Measurements from ENCODE around the gene LYPD1.

The LYPD1 gene

DNA sequence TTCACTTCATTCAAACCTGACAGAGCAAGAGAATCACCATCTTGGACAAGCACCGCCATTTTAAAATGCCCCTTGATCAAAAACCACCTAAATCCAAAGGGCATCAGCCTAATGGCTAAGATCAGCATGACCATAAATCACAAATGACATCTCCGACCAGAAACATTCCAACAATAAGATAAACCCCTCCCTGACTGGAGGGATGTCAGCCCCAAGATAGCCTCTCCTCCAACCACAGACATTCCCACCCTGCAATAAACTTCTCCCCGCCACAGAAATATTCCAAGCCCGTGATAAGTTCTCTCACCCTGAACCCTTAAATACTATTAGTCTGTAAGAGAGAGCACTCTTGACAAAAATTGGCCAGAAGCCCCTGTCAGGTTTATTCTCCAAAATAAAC is 21.6 kb upstream of the LYPD1 start:
- TF ChIP-seq TAF1 (IDR thresholded peaks at IDR 0.05; ENCODE audit: borderline replicate concordance, insufficient read depth, low read length) (no peak), POLR2AphosphoS5 (IDR thresholded peaks at IDR 0.05; ENCODE audit: low read depth, low read length) (no peak), FOXP2 (optimal IDR thresholded peaks at IDR 0.05; ENCODE audit: borderline replicate concordance, extremely low read depth, extremely low read length, insufficient read depth) (no peak), SIN3A (IDR thresholded peaks at IDR 0.05; ENCODE audit: borderline replicate concordance, insufficient read depth, low read length) (no peak)
- TF ChIP-seq, protein P1, sequence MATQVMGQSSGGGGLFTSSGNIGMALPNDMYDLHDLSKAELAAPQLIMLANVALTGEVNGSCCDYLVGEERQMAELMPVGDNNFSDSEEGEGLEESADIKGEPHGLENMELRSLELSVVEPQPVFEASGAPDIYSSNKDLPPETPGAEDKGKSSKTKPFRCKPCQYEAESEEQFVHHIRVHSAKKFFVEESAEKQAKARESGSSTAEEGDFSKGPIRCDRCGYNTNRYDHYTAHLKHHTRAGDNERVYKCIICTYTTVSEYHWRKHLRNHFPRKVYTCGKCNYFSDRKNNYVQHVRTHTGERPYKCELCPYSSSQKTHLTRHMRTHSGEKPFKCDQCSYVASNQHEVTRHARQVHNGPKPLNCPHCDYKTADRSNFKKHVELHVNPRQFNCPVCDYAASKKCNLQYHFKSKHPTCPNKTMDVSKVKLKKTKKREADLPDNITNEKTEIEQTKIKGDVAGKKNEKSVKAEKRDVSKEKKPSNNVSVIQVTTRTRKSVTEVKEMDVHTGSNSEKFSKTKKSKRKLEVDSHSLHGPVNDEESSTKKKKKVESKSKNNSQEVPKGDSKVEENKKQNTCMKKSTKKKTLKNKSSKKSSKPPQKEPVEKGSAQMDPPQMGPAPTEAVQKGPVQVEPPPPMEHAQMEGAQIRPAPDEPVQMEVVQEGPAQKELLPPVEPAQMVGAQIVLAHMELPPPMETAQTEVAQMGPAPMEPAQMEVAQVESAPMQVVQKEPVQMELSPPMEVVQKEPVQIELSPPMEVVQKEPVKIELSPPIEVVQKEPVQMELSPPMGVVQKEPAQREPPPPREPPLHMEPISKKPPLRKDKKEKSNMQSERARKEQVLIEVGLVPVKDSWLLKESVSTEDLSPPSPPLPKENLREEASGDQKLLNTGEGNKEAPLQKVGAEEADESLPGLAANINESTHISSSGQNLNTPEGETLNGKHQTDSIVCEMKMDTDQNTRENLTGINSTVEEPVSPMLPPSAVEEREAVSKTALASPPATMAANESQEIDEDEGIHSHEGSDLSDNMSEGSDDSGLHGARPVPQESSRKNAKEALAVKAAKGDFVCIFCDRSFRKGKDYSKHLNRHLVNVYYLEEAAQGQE (IDR thresholded peaks at IDR 0.05; ENCODE audit: insufficient read depth in 1 of 2, low read depth in 2 of 2, low read length in 2 of 2) = no peak

DNA sequence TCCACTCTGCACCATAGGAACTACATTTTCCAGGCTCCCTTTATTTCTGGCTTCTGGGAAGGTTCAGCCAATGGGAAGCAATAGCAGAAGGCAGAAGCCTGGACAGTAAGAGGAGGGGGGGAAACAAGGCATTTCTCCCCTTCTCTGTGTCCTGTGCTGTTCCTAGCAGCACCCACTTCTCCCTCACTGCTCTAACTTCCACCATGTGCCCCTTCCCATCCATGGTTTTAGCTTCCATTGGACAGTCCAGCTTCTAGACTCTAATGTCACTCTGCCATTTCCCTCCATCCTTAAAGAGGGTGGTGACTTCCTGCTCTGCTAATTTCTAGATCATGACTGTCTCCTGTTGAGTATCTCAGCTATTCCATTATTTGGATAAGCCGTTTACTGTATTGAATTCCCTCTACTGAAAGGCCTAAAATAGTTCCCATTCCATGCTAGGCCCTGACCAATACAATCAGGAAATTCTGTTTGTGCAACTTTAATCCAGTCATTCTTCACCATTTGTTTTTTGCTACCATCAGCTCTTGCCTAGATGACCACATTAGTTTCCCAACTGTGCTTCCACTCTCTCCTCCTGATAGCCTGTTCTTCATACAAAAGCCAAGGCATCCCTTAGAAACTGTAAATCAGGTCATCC is 20.8 kb upstream of the LYPD1 start:
- TF ChIP-seq, protein P1 (IDR thresholded peaks at IDR 0.05; ENCODE audit: insufficient read depth in 1 of 2, low read depth in 2 of 2, low read length in 2 of 2) = no peak
- TF ChIP-seq TAF1 (IDR thresholded peaks at IDR 0.05; ENCODE audit: borderline replicate concordance, insufficient read depth, low read length) (no peak), FOXP2 (optimal IDR thresholded peaks at IDR 0.05; ENCODE audit: borderline replicate concordance, extremely low read depth, extremely low read length, insufficient read depth) (no peak), SIN3A (IDR thresholded peaks at IDR 0.05; ENCODE audit: borderline replicate concordance, insufficient read depth, low read length) (no peak), POLR2AphosphoS5 (IDR thresholded peaks at IDR 0.05; ENCODE audit: low read depth, low read length) (no peak)

- TF ChIP-seq, protein P1 (IDR thresholded peaks at IDR 0.05; ENCODE audit: insufficient read depth in 1 of 2, low read depth in 2 of 2, low read length in 2 of 2) = no peak
- TF ChIP-seq FOXP2 (optimal IDR thresholded peaks at IDR 0.05; ENCODE audit: borderline replicate concordance, extremely low read depth, extremely low read length, insufficient read depth) = no peak
- no peak for TF ChIP-seq POLR2AphosphoS5 (IDR thresholded peaks at IDR 0.05; ENCODE audit: low read depth, low read length)
- no peak for TF ChIP-seq SIN3A (IDR thresholded peaks at IDR 0.05; ENCODE audit: borderline replicate concordance, insufficient read depth, low read length)
These were observed 11.8 kb upstream of the LYPD1 start for GRCh38 chr2:132681766-132682165.

GRCh38 chr2:132680544-132680943 is 10.5 kb upstream of the LYPD1 start:
- TF ChIP-seq, protein P1 (IDR thresholded peaks at IDR 0.05; ENCODE audit: insufficient read depth in 1 of 2, low read depth in 2 of 2, low read length in 2 of 2) = no peak
- no peak for TF ChIP-seq TAF1 (IDR thresholded peaks at IDR 0.05; ENCODE audit: borderline replicate concordance, insufficient read depth, low read length)
- TF ChIP-seq SIN3A (IDR thresholded peaks at IDR 0.05; ENCODE audit: borderline replicate concordance, insufficient read depth, low read length) = no peak
- TF ChIP-seq POLR2AphosphoS5 (IDR thresholded peaks at IDR 0.05; ENCODE audit: low read depth, low read length) = no peak
- no peak for TF ChIP-seq FOXP2 (optimal IDR thresholded peaks at IDR 0.05; ENCODE audit: borderline replicate concordance, extremely low read depth, extremely low read length, insufficient read depth)

Measured in PFSK-1 (cell line).